Medulla oblongata (tissue), 1 donor: ENCODE results near the gene CWH43.
"Not testable (repeated sequence)": the region's sequence is repeated elsewhere in the genome, so short reads cannot be mapped to it uniquely, and the experiment has no call there.

ENCODE experiments used
- DNase-seq: peaks from one replicate; pipeline ENCODE4 v3.0.0-alpha.2; 2015; ENCODE audit errors: extremely low spot score

The CWH43 gene

GRCh38 chr4:48976041-48976440 lies 10.0 kb upstream of the CWH43 start:
- DNase-seq: no peak

GRCh38 chr4:48979914-48980579 lies 6.0 kb upstream of the CWH43 start:
- no peak for DNase-seq

- DNase-seq: not testable (repeated sequence)
Measured at GRCh38 chr4:48984005-48984404, 2.1 kb upstream of the CWH43 start.

GRCh38 chr4:48985602-48985975 lies 486 bp upstream of the CWH43 start:
- no peak for DNase-seq

- DNase-seq: no peak
Measured at GRCh38 chr4:48986654-48987164, 634 bp downstream of the CWH43 start.

GRCh38 chr4:48989461-48990203 lies 3.6 kb downstream of the CWH43 start:
- no peak for DNase-seq

- DNase-seq: no peak
Measured at GRCh38 chr4:48991357-48991756, 5.3 kb downstream of the CWH43 start.

- DNase-seq: no peak
Measured at GRCh38 chr4:48997962-48998361, 11.9 kb downstream of the CWH43 start.

- no peak for DNase-seq
Measured at GRCh38 chr4:48998440-48998839, 12.4 kb downstream of the CWH43 start.

- no peak for DNase-seq
Measured at GRCh38 chr4:49000806-49001205, 14.7 kb downstream of the CWH43 start.

- DNase-seq: no peak
Measured at GRCh38 chr4:49002931-49003330, 16.9 kb downstream of the CWH43 start.

- no peak for DNase-seq
Measured at GRCh38 chr4:49018718-49019295, 32.7 kb downstream of the CWH43 start.

GRCh38 chr4:49032440-49033161 lies 46.5 kb downstream of the CWH43 start:
- DNase-seq: peak; percentile 61

GRCh38 chr4:49036528-49036927 lies 50.5 kb downstream of the CWH43 start:
- DNase-seq: no peak

- no peak for DNase-seq
Measured at GRCh38 chr4:49044270-49044669, 58.2 kb downstream of the CWH43 start.

GRCh38 chr4:49058306-49058705 lies 72.2 kb downstream of the CWH43 start:
- DNase-seq: no peak

- DNase-seq: no peak
Measured at GRCh38 chr4:49063670-49064069, 77.6 kb downstream of the CWH43 start.

GRCh38 chr4:49072196-49072595 lies 86.1 kb downstream of the CWH43 start:
- not testable (repeated sequence) for DNase-seq

GRCh38 chr4:49091883-49092282 lies 105.8 kb downstream of the CWH43 start:
- DNase-seq: not testable (repeated sequence)

- peak; percentile 43 for DNase-seq
Measured at GRCh38 chr4:49092608-49093135, 106.6 kb downstream of the CWH43 start.

- peak; percentile 21 for DNase-seq
Measured at GRCh38 chr4:49096215-49096614, 110.1 kb downstream of the CWH43 start.

GRCh38 chr4:49096627-49097026 lies 110.6 kb downstream of the CWH43 start:
- DNase-seq: not testable (repeated sequence)
